Stromal cell of bone marrow (primary cell): ENCODE data around the gene SIT1.

Experiments
- DNase-seq: peaks from one replicate; pipeline ENCODE4 v3.0.0-alpha.2; 2012; ENCODE audit warnings: low read depth

The SIT1 gene

GRCh38 chr9:35606138-35606504 lies 44.6 kb downstream of the SIT1 start:
- no peak for DNase-seq

GRCh38 chr9:35605351-35606137 lies 45.2 kb downstream of the SIT1 start:
- no peak for DNase-seq

DNA sequence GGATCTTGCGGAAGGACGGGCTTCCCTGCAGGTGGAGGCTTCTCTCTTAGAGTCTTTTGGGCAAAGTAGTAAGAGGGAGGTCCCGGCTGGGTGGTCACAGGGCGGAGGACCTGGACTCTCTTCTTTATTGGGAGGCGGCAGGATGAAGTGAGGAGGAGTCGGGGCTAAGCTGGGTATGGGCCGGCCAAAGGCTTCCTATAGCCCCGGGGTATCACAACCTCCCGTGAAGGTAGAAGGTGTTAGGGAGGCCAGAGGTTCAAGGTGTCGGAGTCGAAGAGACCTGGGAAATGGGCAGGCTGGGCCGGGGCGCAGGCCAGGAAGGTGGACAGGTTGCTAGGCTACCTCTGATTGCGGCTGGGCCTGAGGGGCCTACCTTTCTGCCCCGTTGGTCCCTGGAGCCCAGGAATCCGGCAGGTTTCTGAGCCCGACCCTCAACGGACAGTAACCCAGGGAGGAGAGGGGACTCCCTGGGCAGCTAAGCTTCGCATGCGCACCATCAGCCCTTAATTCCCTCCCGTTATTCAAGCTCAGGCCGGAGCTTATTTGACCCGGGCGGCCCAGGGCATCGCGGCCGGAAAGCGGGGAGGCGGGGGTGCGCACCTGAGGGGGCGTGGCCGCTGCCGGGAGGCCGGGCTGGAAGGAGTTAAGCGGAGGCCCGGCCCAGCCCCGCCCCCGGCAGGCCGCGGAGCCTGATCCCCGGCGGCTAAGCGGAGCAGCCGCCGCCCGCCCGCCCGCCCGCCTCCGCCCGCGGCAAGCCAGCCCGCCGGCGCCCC lies 46.0 kb downstream of the SIT1 start, which contains the start of gene TESK1:
Gene TESK1 (plus strand): TSS at position 685 of the 773 bp plus-strand sequence. CDS start 358 bp downstream, outside the sequence.
- peak; percentile 29 for DNase-seq

GRCh38 chr9:35603986-35604577 lies 46.6 kb downstream of the SIT1 start:
- DNase-seq: peak; percentile 99

- DNase-seq: peak; percentile 58
Measured at GRCh38 chr9:35603506-35603985, 47.2 kb downstream of the SIT1 start.

- no peak for DNase-seq
Measured at GRCh38 chr9:35599763-35600604, 50.7 kb downstream of the SIT1 start.
